ENCODE results near the gene PCDHGB4. TPM values are rescaled to one million over a fixed set of nuclear protein-coding genes. Genes with fewer than 3 reads are reported as not detected.
"Not testable (repeated sequence)": the region's sequence is repeated elsewhere in the genome, so short reads cannot be mapped to it uniquely, and the experiment has no call there.

Gene PCDHGB4
- polyA plus RNA-seq, 3 donors: 4.9 to 6.5 (median 6.1) TPM

- DNase-seq (ENCODE audit: extremely low read depth in 1 of 11, low read depth in 9 of 11, low spot score in 4 of 11): no peak
Measured at GRCh38 chr5:141359790-141360426, 27.6 kb upstream of the PCDHGB4 start, which contains the start of gene PCDHGB2. TSS of gene PCDHGB2 (plus strand) at chr5:141359994. CDS start at chr5:141360136, 142 bp downstream.

DNA sequence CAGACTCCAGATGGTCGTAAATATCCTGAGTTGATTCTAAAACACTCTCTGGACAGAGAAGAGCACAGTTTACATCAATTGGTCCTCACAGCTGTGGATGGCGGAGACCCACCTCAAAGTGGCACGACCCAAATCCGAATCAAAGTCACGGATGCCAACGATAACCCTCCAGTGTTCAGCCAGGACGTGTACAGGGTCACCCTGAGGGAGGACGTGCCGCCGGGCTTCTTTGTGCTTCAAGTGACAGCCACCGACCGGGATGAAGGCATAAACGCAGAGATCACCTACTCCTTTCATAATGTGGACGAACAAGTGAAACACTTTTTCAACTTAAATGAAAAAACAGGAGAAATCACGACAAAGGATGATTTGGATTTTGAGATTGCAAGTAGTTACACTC, 26.8 kb upstream of the PCDHGB4 start:
- no peak for DNase-seq (ENCODE audit: extremely low read depth in 1 of 11, low read depth in 9 of 11, low spot score in 4 of 11)

GRCh38 chr5:141362719-141363118, 24.8 kb upstream of the PCDHGB4 start:
- DNase-seq (ENCODE audit: extremely low read depth in 1 of 11, low read depth in 9 of 11, low spot score in 4 of 11): no peak

- no peak for DNase-seq (ENCODE audit: extremely low read depth in 1 of 11, low read depth in 9 of 11, low spot score in 4 of 11)
Measured at GRCh38 chr5:141363952-141364660, 23.4 kb upstream of the PCDHGB4 start, which contains the start of gene PCDHGA5. TSS of gene PCDHGA5 (plus strand) at chr5:141364162. CDS start at chr5:141364331, 169 bp downstream.

GRCh38 chr5:141366016-141366896, 21.2 kb upstream of the PCDHGB4 start:
- no peak for DNase-seq (ENCODE audit: extremely low read depth in 1 of 11, low read depth in 9 of 11, low spot score in 4 of 11)

DNA sequence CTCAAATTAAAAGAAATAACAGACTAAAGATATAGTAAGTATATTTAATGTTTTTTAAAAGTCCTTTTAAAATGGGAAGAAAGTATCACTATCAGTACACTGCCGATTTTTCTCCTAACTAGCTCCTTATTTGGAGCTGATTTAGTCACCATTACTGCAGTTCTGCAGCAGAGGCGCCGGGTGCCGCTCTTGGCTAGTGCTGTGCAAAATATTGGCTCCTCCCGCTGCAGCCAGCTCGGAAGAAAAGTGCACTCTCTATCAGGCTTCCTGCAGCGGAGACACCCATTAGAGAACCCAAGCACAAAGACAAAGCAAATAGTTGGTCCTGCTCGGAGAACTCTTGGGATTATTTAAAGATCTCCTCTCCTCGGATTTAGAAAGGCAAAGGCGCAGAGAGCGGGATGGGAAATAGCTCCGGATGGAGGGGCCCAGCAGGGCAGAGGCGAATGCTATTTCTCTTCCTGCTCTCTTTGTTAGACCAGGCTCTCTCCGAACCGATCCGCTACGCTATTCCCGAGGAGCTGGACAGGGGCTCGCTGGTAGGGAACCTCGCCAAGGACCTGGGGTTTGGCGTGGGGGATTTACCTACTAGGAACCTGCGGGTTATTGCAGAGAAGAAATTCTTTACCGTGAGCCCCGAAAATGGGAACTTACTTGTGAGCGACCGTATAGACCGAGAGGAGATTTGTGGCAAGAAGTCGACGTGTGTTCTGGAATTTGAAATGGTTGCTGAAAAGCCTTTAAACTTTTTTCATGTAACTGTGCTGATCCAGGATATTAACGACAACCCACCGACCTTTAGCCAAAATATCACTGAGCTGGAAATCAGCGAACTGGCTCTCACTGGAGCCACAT, 17.3 kb upstream of the PCDHGB4 start, which contains the start of gene PCDHGB3:
TSS of gene PCDHGB3 (plus strand) at position 249 of the 855 bp plus-strand sequence. CDS start at position 402, 153 bp downstream.
- DNase-seq (ENCODE audit: extremely low read depth in 1 of 11, low read depth in 9 of 11, low spot score in 4 of 11): no peak

DNA sequence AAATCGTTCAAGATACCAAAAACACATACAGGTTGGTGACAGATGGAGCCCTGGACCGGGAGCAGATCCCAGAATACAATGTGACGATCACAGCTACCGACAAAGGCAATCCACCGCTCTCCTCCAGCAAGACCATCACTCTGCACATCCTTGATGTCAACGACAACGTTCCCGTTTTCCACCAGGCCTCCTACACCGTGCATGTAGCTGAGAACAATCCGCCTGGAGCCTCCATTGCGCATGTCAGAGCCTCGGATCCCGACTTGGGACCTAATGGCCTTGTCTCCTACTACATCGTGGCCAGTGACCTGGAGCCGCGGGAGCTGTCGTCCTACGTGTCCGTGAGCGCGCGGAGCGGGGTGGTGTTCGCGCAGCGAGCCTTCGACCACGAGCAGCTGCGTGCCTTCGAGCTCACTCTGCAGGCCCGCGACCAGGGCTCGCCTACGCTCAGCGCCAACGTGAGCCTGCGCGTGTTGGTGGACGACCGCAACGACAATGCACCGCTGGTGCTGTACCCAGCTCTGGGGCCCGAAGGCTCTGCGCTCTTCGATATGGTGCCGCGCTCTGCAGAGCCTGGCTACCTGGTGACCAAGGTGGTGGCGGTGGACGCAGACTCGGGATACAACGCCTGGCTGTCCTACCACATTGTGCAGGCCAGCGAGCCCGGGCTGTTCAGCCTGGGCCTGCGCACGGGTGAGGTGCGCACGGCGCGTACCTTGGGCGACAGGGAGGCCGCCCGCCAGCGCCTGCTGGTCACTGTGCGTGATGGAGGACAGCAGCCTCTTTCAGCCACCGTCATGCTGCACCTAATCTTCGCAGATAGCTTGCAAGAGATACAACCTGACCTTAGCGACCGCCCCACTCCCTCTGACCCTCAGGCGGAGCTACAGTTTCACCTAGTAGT, 15.7 kb upstream of the PCDHGB4 start:
- no peak for DNase-seq (ENCODE audit: extremely low read depth in 1 of 11, low read depth in 9 of 11, low spot score in 4 of 11)

DNA sequence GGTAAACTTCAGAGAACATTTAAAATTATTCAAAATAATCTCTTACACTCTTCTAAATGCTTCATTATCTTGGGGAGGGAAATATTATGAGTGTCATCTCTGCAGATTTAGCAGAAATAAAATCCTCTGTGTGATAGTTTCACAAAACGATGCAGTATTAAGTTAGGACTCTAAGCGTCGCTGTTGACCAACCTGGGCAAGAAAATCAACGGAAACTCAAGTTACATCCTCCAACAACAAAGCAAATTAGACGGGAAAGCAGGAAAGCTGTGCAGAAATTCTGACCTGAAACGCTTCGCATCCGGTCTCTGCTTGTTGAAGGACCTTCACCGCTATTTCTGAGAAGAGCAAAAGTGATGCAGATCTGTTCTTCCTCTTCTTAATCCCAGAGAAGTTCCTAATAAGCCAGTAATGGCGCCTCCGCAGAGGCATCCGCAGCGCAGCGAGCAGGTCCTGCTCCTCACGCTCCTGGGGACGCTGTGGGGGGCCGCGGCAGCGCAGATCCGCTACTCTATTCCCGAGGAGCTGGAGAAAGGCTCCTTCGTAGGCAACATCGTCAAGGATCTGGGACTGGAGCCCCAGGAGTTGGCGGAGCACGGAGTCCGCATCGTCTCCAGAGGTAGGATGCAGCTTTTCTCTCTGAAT, 13.7 kb upstream of the PCDHGB4 start, which contains the start of gene PCDHGA6:
TSS of gene PCDHGA6 (plus strand) at position 219 of the 645 bp plus-strand sequence. CDS start at position 412, 193 bp downstream.
- no peak for DNase-seq (ENCODE audit: extremely low read depth in 1 of 11, low read depth in 9 of 11, low spot score in 4 of 11)

GRCh38 chr5:141374627-141375026, 12.9 kb upstream of the PCDHGB4 start:
- DNase-seq (ENCODE audit: extremely low read depth in 1 of 11, low read depth in 9 of 11, low spot score in 4 of 11): no peak

DNA sequence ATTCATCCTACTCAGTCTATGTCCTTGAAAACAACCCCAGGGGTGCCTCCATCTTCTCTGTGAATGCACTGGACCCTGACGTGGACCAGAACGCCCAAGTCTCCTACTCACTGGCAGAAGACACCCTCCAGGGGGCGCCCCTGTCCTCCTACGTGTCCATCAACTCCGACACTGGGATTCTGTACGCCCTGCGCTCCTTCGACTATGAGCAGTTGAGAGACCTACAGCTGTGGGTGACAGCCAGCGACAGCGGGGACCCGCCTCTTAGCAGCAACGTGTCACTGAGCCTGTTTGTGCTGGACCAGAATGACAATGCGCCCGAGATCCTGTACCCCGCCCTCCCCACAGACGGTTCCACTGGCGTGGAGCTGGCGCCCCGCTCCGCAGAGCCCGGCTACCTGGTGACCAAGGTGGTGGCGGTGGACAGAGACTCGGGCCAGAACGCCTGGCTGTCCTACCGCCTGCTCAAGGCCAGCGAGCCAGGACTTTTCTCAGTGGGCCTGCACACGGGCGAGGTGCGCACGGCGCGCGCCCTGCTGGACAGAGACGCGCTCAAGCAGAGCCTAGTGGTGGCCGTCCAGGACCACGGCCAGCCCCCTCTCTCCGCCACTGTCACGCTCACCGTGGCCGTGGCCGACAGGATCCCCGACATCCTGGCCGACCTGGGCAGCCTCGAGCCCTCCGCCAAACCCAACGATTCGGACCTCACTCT, 11.9 kb upstream of the PCDHGB4 start:
- not testable (repeated sequence) for DNase-seq (ENCODE audit: extremely low read depth in 1 of 11, low read depth in 9 of 11, low spot score in 4 of 11)

DNA sequence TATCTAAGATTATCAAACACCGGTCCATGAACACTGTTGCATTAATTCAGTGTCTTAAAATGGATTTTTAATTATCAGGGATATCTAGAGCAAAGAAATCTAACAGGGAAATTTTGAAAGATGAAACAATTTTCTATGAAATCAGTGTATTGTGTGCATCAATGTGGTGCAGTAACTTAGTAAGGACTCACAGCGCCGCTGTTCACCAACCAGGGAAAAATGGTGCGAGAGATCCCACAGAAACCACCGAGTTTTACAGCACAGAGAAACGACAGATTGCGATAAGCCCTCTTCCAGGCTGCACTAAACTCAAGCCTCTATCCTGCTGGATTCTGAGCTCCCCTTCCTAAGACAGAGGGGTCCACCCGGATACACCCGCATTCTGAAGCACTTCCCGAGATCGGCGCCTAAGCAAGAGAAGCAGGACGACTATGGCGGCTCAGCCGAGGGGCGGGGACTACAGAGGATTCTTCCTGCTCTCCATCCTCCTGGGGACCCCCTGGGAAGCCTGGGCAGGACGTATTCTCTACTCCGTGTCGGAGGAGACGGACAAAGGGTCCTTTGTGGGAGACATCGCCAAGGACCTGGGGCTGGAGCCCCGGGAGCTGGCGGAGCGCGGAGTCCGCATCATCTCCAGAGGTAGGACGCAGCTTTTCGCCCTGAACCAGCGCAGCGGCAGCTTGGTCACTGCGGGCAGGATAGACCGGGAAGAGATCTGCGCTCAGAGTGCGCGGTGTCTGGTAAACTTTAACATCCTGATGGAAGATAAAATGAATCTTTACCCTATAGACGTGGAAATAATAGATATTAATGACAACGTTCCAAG, 4.8 kb upstream of the PCDHGB4 start, which contains the start of gene PCDHGA7:
TSS of gene PCDHGA7 (plus strand) at position 274 of the 826 bp plus-strand sequence. CDS start at position 432, 158 bp downstream.
- no peak for DNase-seq (ENCODE audit: extremely low read depth in 1 of 11, low read depth in 9 of 11, low spot score in 4 of 11)

GRCh38 chr5:141383345-141383744, 4.2 kb upstream of the PCDHGB4 start:
- no peak for DNase-seq (ENCODE audit: extremely low read depth in 1 of 11, low read depth in 9 of 11, low spot score in 4 of 11)

- DNase-seq (ENCODE audit: extremely low read depth in 1 of 11, low read depth in 9 of 11, low spot score in 4 of 11): no peak
Measured at GRCh38 chr5:141384471-141385267, 2.8 kb upstream of the PCDHGB4 start.

GRCh38 chr5:141388661-141389060, 1.2 kb downstream of the PCDHGB4 start:
- no peak for DNase-seq (ENCODE audit: extremely low read depth in 1 of 11, low read depth in 9 of 11, low spot score in 4 of 11)

Data from renal cortex interstitium (tissue), 11 donors.